A673 (cell line): ENCODE results near the gene CACNG4.

Experiments
- EZH2 ChIP-seq: fragments of 200-600 bp; sonication (generic); IDR thresholded peaks from 2 replicates; pipeline ENCODE4 v1.6.1; 2017; ENCODE audit warnings: borderline replicate concordance, low read depth, mild to moderate bottlenecking, mixed read lengths, antibody characterized with exemption, low read length; ENCODE audit not compliant: poor library complexity, severe bottlenecking
- TF ChIP-seq, protein P1 (sequence below): fragments of 300-800, 200-600 bp; sonication (generic); conservative IDR thresholded peaks from 2 replicates; pipeline ENCODE4 v1.5.1; 2017; ENCODE audit warnings: low read depth, mild to moderate bottlenecking, antibody characterized with exemption, low read length, moderate library complexity, mixed read lengths

DNA sequence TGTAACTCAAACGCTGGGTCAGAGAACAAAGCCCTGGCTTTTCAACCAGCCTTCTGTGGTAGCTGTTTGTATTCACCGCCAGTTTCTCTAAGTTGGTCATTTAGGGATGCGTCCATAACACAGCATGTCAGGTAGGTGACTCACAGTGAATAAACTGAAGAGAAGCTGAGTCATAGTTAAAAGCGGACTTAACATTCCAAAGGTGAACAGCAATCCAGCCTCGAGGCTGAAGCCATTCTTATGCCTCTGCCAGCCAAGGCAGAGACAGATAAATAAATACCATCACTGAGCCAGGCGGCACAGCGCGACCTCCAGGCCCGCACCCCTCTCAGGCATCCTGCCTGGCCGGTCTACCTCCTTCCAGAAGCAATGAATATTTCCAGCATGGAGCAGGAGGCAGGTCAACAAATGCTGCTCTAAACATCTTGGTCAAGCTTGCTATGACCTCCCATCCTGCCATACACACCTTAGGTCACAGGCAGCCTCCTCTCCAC lies 12.4 kb upstream of the CACNG4 start:
- TF ChIP-seq, protein P1, sequence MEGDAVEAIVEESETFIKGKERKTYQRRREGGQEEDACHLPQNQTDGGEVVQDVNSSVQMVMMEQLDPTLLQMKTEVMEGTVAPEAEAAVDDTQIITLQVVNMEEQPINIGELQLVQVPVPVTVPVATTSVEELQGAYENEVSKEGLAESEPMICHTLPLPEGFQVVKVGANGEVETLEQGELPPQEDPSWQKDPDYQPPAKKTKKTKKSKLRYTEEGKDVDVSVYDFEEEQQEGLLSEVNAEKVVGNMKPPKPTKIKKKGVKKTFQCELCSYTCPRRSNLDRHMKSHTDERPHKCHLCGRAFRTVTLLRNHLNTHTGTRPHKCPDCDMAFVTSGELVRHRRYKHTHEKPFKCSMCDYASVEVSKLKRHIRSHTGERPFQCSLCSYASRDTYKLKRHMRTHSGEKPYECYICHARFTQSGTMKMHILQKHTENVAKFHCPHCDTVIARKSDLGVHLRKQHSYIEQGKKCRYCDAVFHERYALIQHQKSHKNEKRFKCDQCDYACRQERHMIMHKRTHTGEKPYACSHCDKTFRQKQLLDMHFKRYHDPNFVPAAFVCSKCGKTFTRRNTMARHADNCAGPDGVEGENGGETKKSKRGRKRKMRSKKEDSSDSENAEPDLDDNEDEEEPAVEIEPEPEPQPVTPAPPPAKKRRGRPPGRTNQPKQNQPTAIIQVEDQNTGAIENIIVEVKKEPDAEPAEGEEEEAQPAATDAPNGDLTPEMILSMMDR = no peak
- no peak for TF ChIP-seq EZH2
